ENCODE results near the gene SMAD3.

DNA sequence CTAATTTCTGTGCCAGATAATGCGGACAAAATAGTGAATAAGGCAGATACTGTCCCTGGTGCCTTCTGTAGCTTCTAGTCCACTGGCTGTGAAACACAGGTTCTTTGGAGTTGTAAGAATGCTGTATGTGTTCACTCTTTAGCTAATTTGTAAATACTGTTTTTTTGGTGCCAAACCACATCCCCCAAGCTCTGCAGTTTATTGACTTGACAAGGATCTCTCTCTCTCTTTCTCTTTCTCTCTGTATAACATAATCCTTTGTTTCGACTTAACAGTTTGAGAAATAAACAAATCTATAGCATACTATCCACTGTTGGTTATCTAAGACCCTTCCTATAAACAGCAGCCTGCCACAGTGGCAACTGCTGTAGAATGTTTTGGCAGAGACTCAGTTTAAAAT lies 7.6 kb downstream of the SMAD3 start:
- no peak for TF ChIP-seq GABPA (IDR thresholded peaks at IDR 0.05; ENCODE audit: borderline replicate concordance, insufficient read depth, low read length)
- TF ChIP-seq TCF12 (IDR thresholded peaks at IDR 0.05; ENCODE audit: low read depth, low read length), result no peak
- TF ChIP-seq, protein P1, sequence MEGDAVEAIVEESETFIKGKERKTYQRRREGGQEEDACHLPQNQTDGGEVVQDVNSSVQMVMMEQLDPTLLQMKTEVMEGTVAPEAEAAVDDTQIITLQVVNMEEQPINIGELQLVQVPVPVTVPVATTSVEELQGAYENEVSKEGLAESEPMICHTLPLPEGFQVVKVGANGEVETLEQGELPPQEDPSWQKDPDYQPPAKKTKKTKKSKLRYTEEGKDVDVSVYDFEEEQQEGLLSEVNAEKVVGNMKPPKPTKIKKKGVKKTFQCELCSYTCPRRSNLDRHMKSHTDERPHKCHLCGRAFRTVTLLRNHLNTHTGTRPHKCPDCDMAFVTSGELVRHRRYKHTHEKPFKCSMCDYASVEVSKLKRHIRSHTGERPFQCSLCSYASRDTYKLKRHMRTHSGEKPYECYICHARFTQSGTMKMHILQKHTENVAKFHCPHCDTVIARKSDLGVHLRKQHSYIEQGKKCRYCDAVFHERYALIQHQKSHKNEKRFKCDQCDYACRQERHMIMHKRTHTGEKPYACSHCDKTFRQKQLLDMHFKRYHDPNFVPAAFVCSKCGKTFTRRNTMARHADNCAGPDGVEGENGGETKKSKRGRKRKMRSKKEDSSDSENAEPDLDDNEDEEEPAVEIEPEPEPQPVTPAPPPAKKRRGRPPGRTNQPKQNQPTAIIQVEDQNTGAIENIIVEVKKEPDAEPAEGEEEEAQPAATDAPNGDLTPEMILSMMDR (IDR thresholded peaks at IDR 0.05; ENCODE audit: control extremely low read depth in 1 of 3, insufficient read depth in 1 of 3, low read depth in 1 of 3, low read length in 3 of 3), result no peak
- no peak for TF ChIP-seq POLR2A (IDR thresholded peaks at IDR 0.05; ENCODE audit: control extremely low read depth in 1 of 2, low read depth in 2 of 2, low read length in 2 of 2)
- TF ChIP-seq TEAD4 (IDR thresholded peaks at IDR 0.05; ENCODE audit: low read depth, low read length), result no peak

All from H1 (cell line).